OCI-M2 (cell line): ENCODE results near the gene P3H2.
"Not testable (repeated sequence)": the region's sequence is repeated elsewhere in the genome, so short reads cannot be mapped to it uniquely, and the experiment has no call there.

Experiments
- DNase-seq: peaks from one replicate; lab custom pipeline; 2025; ENCODE audit not compliant: unreplicated experiment; lab: John Stamatoyannopoulos, UW

Gene P3H2, protein sequence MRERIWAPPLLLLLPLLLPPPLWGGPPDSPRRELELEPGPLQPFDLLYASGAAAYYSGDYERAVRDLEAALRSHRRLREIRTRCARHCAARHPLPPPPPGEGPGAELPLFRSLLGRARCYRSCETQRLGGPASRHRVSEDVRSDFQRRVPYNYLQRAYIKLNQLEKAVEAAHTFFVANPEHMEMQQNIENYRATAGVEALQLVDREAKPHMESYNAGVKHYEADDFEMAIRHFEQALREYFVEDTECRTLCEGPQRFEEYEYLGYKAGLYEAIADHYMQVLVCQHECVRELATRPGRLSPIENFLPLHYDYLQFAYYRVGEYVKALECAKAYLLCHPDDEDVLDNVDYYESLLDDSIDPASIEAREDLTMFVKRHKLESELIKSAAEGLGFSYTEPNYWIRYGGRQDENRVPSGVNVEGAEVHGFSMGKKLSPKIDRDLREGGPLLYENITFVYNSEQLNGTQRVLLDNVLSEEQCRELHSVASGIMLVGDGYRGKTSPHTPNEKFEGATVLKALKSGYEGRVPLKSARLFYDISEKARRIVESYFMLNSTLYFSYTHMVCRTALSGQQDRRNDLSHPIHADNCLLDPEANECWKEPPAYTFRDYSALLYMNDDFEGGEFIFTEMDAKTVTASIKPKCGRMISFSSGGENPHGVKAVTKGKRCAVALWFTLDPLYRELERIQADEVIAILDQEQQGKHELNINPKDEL

DNA sequence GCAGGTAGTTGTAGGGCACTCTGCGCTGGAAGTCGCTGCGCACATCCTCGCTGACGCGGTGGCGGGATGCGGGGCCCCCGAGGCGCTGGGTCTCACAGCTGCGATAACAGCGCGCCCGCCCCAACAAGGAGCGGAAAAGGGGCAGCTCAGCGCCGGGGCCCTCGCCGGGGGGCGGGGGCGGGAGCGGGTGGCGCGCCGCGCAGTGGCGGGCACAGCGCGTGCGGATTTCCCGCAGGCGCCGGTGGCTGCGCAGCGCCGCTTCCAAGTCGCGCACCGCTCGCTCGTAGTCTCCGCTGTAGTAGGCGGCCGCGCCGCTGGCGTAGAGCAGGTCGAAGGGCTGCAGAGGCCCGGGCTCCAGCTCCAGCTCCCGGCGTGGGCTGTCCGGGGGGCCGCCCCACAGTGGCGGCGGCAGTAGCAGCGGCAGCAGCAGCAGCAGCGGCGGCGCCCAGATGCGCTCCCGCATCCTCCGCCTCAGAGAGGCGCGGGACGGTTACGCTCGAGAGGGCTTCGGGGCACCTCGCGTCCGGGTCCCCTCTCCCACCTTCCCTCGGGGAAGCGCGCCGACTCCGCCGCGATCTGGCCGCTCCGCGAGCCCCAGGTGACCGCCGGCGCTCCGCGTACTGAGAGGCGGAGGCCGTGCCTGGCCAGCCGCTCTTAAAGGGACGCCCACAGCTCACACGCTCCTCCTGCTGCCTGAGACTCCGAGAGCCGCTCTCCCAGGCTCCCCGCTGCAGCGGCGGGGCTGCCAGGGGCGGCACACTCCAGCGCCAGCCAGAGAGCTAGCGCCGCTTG is at the start of gene P3H2:
Gene P3H2 (minus strand): TSS at position 629 of the 792 bp plus-strand sequence. CDS start 166 bp downstream, at position 463.
- DNase-seq, result no peak

DNA sequence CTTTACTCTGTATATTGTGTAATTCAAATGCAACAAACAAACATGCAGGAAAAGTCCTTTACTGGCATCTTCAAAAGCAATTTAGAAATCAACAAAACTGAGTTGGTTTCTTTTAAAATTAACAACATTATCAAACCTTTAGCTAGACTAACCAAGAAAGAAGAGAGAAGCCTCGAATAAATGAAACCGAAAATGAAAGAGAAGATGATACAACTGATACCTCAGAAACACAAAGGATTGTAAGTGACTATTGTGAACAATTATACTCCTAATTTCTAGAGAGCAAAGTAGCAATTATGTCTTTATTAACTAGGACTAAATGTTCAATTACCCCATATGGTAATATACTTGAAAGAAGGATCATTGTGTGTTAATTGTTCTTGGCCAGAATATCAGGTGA is 49.2 kb upstream of the P3H2 start:
- DNase-seq, result no peak

DNA sequence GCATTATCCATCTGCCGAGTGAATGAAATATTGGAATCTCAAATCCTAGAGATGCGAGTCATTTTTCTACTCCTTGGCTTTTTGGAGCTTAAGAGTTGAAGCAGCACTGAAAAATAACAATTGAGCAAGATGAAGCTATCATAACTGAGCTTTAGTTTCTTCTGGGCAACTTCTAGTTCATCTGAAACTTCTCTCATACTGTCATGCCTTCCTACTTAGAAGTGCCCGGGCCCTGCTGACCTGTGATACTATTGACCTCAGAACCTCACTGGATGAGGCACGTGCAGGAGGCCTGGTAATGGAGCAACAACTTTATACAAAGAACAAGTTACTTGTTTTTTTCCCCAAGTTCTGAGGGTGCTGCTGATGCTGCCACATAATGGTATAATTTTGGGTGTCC is 48.5 kb upstream of the P3H2 start:
- no peak for DNase-seq

DNA sequence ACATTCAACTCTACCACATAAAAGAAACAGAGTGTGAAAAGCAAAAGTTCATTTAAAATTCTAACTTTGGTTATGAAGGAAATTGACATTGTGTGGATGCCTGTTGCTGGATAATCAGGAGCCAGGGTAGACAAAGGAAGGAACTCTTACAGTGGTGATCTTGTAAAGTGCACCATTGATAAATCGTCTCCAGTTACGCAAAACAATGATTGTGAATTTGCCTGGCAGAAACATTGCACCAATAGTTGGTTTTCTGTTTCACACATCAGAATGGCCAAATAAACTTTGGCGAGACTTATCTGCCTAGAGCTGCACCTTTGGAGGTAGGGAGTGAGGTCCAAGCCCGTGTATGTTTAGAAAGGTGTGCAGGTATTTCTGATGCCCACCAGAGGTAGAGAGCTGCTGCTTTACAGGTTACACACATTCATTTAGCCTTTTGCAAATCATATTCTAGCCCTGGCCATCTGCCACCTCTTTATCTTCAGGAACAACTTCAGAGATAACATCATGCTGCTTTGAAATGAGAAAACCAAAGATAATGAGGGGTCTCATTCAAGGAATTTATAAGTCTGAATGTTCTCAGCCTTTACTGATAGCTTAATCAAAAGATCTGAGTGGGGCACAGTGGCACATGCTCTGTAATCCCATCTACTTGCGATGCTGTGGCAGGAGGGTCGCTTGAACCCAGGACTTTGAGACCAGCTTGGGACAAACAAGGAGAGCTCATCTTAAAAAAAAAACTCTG is 47.4 kb upstream of the P3H2 start:
- DNase-seq, result no peak

DNA sequence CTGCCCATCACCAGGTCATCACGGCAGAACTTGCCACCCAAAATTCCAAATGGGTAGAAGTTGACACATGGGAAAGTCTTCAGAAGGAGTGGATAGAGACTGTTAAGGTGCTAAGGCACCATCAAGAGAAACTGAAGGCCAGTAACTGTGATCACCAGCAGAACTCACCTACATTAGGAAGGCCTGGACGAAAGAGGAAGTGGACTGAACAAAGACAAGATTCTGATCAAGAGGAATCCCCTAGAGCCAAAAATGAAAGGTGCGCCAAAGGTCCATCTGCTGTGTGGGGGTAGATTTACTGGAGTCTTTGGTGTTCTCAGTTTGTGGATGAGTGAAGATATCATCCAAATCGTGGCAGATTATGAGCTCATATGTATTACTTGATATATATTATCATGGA is 46.3 kb upstream of the P3H2 start:
- DNase-seq, result no peak

DNA sequence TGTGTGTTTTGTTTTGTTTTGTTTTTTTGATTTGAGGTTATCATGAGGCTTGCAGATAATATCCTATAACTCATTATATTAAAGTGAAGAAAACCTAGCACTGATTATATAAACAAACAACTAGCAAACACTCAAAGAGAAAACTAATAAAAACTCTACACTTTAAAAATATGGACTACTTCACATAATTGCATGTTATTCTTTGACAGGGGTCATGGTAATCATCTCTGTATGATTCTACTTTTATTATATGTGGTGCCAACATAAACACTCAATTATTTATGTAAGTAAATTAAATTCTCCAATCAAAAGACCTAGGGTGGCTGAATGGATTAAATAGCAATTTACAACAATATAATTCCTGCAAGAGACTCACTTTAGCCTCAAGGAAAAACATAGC is 44.6 kb upstream of the P3H2 start:
- DNase-seq, result no peak

DNA sequence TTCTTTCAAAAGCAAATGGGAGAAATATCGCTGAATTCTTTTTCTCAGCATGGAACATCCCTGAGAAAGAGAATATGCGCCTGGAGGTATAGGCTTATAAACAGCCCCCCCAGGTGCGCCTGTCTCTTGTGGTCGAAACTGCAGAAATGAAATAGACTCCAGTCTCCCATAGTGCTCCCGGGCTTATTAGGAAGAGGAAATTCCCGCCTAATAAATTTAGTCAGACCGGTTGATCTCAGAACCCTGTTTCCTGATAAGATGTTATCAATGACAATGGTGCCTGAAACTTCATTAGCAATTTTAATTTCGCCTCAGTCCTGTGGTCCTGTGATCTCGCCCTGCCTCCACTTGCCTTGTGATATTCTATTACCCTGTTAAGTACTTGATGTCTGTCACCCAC is 41.3 kb upstream of the P3H2 start:
- DNase-seq, result not testable (repeated sequence)

DNA sequence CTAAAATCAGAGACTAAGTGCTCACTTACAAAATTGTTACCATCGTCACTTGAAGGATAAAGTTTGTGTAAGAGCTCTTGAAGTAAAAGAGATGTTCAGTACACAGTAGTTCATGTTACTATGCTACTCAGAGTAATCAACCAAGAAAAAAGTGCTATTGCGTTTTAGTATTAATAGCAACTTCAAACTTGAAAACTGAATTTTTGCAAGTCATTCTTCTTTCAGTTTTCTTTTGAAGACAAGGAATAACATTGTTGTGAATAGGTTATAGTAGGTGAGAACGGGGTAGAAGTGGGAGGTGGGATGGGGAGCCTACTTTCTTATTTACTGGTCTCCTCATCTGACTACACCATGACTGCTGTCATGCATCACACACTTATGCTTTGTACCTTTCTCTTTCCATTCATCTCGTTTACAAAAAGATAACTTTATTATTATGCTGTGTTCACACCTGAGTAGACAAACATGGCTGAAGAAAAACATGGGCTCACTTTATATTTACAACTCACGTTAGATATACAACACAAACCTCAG is 39.3 kb upstream of the P3H2 start:
- no peak for DNase-seq

DNA sequence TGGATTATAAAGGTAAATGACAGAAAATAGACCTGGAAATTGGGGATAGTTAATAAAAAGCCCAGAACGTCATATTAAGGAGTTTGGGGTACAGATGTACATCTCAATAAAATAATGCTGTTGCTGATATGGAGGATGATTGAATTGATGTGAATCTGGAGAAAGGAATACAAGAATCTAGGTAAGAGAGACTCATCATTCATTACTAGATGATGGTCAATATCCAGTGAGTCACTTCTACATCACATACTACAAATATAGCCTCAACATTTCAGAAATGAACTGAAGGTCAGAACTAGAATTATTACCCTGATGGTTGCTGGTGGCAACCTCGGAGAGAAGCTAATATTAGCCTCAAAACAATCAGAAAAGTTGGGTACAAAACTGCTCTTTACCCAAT is 37.6 kb upstream of the P3H2 start:
- DNase-seq, result no peak

DNA sequence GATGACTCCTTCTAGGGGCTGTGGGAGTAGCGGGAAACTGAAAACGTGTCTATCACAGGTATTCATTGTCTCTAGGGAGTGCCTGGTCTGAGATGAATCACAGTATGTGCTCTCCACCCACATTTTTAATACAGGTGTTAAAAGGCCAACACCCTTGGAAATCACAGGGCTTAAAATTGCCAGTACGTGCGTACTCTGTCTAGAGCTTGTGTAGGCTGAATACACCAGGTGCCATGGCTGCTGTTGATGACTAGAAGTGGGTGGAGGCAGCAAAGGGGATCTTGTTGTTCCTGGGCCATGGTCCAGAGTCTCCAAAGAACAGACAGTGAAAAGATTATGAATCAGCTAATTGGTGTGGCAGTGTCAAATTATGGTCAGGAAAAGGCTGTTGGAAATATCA is 35.1 kb upstream of the P3H2 start:
- DNase-seq, result no peak

DNA sequence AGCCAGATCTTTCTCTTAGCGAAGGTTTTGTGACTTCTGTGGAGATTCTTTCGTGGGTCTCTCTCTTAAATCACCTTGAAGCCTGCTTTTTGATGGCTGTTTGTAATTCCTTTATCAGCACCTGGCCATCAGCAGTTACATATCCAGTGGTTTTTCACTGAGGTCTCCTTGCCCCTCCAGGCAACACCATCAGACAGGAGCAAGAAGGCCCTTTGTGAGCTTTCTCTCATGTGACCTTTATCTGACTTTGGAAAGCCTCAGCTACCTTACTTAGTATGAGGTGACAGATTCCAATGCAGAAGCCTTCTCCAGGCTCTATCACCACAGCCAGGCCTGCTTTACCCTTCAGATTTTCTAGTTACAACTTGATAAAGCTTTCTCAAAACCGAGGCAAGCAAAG is 30.0 kb upstream of the P3H2 start:
- DNase-seq, result no peak

DNA sequence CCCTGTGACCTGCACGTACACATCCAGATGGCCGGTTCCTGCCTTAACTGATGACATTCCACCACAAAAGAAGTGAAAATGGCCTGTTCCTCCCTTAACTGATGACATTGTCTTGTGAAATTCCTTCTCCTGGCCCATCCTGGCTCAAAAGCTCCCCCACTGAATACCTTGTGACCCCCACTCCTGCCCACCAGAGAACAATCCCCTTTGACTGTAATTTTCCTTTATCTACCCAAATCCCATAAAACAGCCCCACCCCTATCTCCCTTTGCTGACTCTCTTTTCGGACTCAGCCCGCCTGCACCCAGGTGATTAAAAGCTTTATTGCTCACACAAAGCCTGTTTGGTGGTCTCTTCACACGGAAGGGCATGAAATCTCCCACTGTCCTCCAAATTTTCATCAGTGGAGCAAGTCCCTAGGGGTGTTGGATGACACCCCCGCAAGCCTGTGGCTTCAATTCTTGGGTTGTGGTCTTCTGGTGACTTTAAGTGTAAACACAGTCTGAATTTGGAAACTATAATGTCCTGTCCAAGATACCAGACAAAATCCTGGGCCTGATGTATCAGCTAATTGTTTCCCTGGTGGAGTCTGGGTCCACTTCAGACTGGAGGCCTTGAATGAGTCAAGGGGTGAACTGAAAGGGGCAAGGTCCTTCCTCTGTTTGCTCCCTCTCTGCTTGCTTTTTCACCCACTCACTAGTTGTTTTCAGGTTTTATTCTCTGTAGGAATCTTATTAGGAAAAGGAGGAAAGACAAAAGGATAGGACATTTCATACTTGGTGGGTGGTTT is 29.3 kb upstream of the P3H2 start:
- not testable (repeated sequence) for DNase-seq

DNA sequence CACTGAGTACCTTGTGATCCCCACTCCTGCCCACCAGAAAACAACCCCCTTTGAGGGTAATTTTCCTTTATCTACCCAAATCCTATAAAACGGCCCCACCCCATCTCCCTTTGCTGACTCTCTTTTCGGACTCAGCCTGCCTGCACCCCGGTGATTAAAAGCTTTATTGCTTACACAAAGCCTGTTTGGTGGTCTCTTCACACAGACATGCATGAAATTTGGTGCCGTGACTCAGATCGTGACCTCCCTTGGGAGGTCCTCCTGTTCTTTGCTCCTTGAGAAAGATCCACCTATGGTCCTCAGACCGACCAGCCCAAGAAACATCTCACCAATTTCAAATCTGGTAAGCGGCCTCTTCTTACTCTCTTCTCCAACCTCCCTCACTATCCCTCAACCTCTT is 24.1 kb upstream of the P3H2 start:
- DNase-seq, result not testable (repeated sequence)

DNA sequence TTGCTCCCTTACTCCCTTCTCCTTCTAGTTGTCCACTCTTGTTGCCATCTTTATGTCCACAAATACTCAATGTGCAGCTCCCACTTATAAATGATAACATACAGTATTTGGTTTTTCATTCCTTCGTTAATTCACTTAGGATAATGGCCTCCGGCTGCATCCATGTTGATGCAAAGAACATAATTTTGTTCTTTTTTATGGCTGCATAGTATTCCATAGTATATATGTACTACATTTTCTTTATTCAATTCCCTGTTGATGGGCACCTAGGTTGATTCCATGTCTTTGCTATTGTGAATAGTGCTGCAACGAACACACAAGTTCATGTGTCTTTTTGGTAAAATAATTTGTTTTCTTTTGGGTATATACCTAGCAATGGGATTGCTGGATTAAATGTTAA is 21.3 kb upstream of the P3H2 start:
- DNase-seq, result no peak

DNA sequence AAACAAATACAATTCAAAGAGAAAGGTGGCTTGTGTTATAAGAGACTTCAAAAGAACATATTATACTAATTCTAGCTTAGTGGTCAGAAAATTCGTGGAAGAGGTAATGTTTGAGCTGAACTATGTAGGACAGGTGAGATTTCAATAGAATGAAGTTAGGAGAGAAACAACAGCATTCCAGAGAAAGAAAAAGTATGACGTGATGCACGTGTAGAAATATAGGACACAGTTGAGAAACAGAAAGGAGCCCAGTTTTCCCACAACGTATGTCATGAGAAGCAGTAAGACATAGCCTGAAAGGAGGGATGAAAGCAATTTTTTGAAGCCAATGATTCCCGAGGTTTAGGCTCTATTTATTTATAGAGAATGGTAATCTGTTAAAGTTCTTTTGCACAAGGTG is 18.7 kb upstream of the P3H2 start:
- DNase-seq, result no peak

DNA sequence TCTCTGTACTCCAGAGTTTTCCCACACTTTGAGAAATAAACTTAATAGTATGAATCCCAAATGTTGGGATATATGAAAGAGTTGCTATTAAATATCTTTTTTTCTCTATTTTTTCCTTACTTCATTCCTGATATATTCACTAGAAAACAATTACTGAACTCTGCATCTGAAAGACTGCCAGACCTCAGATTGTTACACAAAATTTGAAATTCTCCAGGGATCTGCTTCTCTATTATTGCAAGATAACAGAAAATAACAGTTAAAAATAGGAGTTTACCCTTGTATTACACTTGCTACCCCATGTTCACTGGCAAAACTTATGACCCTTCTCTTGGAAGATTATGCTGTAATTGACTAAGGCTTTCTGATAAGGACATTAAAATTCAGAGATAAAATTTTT is 11.7 kb upstream of the P3H2 start:
- DNase-seq, result no peak

DNA sequence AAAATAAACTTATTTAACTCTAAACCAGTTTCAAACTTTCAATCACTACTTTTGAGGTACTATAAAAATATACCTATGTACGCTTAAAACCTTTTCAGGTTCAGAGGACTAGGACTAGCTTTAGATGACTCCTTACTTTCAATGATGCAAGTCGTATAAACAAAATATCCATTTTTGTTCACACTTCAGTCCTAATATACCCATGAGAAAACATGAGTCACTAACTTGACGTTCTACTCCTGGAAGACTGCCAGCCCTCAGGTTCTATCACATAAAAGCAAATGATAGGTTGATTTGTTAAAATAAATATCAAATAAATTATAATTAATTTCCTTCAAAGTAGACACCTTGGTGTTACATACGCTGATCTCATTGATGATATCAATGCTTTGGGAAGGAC is 10.6 kb upstream of the P3H2 start:
- no peak for DNase-seq

DNA sequence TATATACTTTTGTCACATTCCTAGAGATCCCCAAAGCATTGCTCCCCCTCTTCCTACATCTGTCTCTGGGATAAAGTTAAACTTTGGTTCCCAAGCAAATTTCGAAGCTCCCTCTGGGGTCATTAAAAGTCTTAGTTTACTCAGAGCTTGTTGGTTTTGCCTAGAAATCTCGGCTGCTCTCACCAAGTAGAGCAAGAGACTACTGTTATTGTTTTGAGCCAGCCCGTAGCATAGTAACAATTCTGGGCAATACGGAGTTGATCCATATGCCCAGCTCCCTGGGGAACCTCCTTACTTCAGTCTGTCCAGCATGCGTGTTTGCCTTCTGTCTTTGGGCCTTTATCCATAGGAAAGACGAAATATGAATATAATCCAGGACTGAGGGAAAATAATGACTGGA is 10.0 kb upstream of the P3H2 start:
- DNase-seq, result no peak

DNA sequence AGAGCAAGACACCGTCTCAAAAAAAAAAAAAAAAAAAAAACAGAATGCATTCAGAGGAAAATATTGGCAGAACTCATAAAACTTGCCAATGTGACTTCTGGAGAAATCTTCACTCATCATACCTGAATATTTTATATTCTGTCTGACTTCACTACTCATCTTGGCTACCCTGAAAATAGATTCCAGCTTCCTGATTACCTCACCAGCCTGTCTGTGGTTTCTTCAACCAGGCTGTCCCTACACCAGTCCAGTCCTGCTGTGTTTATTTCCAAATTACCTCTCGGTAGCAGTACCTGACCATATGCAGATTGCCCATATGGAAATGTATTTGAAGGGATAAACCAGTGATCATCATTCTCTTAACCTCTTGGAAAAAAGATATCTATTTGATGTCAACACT is 9.3 kb upstream of the P3H2 start:
- no peak for DNase-seq

DNA sequence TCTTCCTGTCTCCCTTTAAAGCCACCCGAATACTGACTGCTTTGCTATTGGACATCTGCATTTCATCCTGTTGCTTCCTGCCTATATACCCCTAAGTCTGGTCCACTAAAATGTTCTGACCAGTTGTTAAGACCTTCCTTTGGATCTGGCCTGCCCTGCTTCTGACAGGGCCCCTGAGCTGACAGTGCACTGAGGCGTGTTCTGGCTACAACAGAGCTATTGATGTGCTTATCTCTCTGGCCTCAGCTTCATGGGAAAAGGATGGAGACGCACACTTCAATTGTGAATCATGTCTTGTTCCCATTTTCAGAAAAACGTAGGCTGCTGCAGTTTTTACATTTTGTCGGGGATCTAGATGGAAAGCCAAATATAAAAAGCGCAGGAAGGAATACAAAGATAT is 7.1 kb upstream of the P3H2 start:
- DNase-seq, result no peak
